Stimulated activated CD4-positive, alpha-beta T cell treated with anti-CD3 and anti-CD28 coated beads, Interleukin-15, amount 100 ng/mL, for 24 hours (primary cell): ENCODE results near the gene COL4A4.
A peak's percentile ranks its signal among the peaks of the same experiment; 100 is the strongest.

Experiments
- DNase-seq: peaks from one replicate; pipeline ENCODE4 v3.0.0-alpha.2; 2020

Gene COL4A4

GRCh38 chr2:227029426-227030105, 134.4 kb downstream of the COL4A4 start:
- no peak for DNase-seq

GRCh38 chr2:227025510-227025909, 138.5 kb downstream of the COL4A4 start:
- DNase-seq = no peak

DNA sequence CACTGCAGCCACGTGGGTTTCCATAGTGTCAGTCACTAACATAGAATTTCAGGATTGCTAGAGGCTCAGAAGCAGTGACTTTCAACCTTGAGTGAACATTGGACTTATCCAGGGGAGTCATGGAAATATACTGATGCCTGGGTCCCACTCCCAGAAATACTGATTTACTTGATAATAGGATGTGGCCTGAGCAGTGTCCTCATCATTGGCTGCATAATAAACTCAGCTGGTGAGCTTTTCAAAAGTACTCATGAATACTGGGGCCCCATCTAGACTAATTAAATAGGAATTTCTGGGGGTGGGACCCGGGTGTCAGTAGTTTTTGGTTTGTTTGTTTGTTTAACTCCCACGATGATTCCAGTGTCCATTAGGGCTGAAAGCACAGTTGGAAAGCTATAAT, 141.4 kb downstream of the COL4A4 start:
- DNase-seq = no peak

- no peak for DNase-seq
Observed at GRCh38 chr2:227020416-227020815, 143.6 kb downstream of the COL4A4 start.

GRCh38 chr2:227016894-227017293, 147.1 kb downstream of the COL4A4 start:
- no peak for DNase-seq

DNA sequence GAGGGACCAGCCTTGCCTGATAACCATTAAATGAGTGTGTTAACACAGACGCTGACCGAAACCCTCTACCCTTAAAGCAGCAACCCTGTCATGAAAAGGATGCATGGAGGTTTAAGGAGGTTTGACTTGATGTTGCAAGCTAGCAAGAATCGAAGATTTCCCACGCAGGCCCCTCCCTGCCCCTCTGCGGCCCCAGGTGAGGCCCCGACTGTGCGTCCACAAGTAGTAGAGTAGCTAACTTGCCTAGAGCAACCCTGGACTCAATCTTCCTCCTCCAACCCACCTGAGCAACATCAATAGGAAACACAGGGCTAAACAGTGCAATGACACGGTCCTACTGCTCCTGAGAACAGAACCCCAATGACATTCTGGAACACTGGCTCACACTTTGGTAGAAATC, 150.1 kb downstream of the COL4A4 start:
- DNase-seq = no peak

GRCh38 chr2:227013330-227013729, 150.7 kb downstream of the COL4A4 start:
- DNase-seq = no peak

DNA sequence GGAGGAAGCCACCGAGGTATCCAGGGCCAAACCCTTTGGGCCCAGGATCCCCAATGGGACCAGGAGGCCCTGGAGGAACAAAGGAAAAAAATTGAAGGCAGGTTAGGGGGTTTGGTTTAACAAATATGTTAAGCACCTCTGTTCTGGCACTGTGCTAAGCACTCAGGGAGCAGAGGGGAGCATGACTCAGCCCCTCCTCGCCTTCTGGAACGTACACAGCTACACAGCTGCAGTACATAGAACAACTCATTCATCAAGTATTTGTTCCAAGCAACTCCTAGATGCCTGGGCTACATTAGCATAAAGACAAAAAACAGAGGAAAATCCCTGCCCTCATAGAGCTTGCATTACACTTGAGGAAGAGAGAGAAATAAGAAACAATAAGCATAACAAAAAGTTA, 153.6 kb downstream of the COL4A4 start:
- DNase-seq = no peak

DNA sequence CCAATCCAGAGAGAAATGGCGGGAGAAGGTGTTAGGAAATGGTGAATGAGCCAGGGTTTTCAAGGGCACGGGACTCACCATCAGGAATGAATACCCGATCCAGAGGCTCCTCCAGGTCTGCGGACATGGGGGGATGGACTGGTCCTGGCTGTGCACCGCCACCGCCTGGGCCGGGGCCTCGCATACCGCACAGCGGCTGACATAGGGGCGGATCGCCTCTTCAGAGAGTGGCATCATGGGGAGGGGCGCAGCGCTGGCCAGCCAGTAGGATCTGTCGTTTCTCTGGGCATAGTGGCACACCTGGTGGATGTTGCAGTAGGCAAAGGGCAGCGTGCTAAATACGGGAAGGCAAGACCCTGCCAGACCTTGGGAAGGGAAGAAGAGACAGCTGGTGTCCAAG, 156.1 kb downstream of the COL4A4 start:
- no peak for DNase-seq

- no peak for DNase-seq
Observed at GRCh38 chr2:227007148-227007547, 156.9 kb downstream of the COL4A4 start.

DNA sequence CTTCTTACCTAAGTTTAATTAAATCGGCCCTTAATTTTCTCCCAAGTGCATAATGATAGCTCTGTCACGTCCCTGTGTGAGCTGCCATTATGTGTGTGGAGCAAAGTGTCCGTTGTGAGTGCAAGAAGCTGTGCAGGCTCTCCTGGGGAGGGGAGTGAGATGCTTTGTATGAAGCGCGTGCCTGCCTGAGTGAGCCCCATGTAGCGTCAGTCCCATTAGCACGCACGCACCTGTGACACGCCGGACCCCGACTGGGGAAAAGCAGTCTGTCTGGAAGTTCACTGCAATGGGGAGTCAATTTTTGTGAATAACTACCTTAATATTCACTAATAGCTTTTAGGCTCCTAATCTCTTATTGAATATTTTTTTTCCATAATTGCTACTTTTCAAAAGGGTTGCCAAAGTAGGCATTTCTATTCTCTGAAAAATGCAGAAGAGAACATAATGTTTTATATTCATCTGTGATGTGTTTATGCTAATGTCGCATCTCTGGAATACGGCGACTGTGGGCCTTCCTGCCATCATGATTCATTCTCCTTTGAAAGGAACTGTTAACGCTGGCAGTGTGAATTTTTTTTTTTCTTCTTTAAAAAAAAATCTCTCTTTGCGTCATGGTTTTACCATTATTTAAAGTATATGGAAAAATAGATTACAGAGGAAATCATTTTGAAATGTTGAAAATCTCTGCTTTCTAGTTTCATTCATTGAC, 157.7 kb downstream of the COL4A4 start:
- DNase-seq = no peak

DNA sequence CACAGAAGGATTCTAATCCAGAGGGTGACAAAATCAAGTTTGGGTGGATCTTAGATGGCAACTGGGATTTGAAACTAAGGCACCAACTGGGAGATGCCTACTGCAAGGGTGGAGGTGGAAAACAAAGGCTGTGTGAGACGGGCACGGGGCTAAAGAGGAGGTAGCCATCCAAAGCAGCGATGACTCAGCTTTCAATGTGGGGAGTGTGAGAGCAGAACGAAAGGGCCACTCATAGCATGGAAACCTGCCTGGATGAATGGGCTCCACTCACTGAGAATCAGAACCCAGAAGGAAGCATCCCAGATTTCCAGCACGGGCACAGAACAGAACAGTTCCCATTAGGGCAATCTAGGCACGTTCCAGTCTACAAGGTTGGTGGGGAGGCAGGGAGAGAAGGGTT, 159.5 kb downstream of the COL4A4 start:
- DNase-seq = no peak

DNA sequence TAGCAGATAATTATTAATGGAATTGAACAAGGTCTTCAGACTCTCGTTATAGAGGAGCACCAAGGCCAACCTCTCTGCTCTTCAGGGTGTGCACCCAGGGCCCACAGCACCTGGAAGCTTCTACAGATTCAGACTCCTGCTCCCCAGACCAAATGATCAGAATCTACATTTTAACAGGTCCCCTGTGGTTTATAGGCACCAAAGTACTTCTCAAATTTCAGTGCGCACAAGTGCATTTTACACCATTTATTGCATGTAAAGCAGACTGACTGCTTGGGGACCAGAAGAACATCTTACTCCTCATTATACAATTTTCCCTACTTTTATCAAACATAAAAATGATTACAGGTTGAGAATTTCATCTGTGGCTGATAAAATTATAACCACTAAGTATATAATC, 163.9 kb downstream of the COL4A4 start:
- no peak for DNase-seq

- no peak for DNase-seq
Observed at GRCh38 chr2:226999661-227000060, 164.3 kb downstream of the COL4A4 start.

DNA sequence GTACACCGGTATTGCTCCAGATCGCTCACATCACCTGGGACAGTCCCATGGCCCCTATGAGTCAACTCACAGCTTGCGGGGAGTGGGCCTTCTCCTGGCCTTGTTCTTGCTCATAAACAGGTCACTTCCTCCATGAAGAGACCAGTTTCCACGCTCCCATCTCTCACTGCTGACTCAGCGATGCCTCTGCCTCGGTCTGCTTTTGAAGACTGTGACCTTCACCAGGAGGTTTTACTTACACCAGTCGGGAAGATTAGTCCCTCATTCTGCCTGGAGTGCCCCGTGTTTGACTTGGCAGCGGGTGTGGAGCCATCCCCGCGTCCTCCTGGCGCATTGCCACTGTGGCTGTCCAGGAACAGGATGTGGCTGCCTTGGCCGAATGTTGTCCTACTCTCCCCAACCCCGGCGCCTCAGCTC, 168.4 kb downstream of the COL4A4 start:
- DNase-seq = peak; percentile 77

DNA sequence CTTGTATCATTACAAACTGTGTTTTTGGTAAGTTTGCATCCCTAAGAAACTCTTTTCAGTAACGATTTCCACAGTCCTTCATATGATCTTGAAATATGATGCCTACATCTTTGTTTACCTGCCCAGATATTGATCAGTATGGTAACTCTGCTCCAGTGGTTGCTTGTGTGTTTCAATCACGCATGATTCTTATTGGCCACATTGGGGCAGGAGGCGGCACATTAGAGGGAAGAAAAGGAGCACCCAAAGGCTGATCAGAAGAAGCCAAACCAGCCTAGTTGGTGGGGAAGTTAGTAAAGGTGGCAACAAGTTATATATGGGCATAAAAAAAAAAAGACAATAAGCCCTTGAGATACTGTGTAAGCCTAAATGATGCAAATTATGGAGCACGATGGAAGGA, 169.2 kb downstream of the COL4A4 start:
- DNase-seq = no peak

DNA sequence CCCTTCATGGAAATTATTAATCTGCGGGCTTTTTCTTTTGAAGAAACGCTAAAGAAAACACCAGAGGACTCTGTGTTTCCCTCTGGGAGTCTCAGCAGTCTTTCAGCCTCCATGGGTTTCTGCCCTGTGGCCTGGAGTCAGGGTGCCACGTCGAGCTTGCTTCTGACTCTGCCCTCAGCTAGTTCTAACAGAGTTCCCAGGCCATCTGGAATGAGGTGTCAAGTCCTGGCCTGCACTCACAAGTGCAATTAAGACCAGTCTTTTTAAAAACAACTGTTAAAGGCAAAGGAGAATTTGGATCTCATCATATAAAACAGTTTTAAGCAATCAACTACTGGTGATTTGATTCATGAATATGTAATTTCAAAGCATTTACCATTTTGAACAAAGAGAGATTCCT, 170.8 kb downstream of the COL4A4 start:
- no peak for DNase-seq

DNA sequence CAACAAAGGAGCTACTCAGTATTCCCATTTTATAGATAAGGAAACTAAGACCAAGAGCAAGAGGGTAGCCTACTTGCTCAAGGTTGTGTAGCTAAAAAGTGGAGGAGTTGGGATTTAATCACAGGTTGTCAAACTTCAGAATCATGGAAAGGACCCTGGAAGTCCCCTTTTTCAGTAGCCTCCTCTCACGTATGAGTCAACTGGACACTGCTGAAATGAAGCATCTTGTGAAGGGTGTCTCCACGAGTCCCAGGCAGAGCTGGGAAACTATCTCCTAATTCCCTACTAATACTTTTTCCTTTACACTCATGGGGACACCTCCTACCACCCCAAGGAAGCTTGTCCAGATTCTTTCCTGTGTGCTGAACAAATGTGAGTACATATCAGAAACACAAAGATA, 172.3 kb downstream of the COL4A4 start:
- DNase-seq = no peak

- no peak for DNase-seq
Observed at GRCh38 chr2:226985583-226985946, 178.4 kb downstream of the COL4A4 start.

DNA sequence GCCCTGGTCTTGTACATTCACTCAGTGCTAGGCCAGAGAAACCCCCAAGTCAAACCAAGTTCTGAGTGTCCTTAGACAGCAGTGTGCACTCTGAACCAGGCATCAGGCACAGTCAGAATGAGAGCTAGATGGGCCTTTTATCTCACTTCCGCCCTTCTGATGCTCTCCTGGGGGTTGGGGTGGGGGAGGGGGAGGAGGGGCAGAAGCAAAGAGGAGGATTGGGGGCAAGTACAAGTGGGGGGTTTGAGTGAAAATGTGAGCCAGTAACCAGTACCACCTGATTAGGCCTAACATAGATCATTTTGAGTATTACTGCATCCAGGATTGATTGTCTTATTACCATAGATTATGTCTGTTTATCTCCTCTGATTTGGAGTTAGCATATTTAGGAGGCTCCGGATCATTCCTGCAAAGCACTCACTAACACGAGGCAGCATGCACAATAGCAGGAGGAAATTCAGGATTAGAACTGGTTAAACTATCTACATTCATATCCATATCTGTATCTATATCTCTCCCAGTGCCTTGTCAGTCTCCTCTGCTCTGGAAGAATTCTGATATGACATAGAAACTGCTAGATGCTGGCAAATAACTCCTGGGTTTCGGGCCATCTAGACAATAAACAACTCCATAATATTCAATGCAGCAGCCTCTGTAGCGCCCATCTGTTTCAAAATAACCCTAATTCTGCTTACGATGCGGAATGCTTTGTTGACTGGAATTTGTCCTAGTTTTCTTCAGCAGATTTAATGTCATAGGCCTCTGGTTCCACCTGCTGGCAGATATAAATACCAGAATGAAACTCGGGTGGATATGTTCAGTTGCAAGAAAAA, 179.0 kb downstream of the COL4A4 start:
- peak; percentile 22 for DNase-seq

- no peak for DNase-seq
Observed at GRCh38 chr2:226983895-226984749, 179.9 kb downstream of the COL4A4 start.

DNA sequence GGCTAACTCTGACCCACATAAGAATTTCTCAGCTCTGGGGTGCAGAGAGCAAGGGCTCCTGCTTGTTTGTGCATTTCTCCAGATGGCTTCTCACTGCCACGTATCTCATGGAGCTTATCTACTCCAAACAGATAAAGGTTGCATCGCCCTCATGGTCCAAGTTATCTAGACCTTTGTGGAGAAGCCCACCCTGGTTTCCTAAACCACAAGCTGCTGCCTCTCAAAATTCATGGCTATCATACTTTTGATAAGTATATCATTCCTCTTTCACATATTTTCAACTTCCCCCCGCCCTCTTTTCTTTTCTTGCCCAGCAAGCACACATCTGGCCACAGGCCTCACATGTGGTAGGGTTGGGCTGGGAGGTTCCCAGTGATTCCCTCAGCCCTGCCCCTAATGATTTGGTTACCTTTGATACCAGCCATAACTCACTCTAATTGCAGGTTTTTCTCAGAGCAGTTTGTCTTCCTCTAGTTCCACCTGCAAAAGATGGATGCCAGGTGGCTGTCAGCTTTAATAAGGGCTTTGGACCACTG, 182.1 kb downstream of the COL4A4 start:
- no peak for DNase-seq

- no peak for DNase-seq
Observed at GRCh38 chr2:226979004-226979403, 185.0 kb downstream of the COL4A4 start.
